Heart right ventricle (tissue), 16 donors: Measurements from ENCODE around the gene ERRFI1. TPM values are rescaled to one million over a fixed set of nuclear protein-coding genes. Genes with fewer than 3 reads are reported as not detected.

ENCODE experiments used
- ATAC-seq, 8 donors: fragments of 200-7000 bp; cut with Tn5 transposase; one replicate each; pipeline ENCODE4 v1.9.1; 2020; ENCODE audit warnings: mild to moderate bottlenecking in 8 of 8, moderate library complexity in 8 of 8, moderate number of reproducible peaks in 1 of 8
- DNase-seq, 2 donors: peaks; one replicate each; pipeline ENCODE4 v3.0.0-alpha.2; 2020
- H3K27ac ChIP-seq, 10 donors: fragments of 200-600 bp; sonication (generic) in 2 of 10; one replicate each; pipeline versions ENCODE4 v1.5.0 to v1.8.0; 2020 to 2022; ENCODE audit warnings: mild to moderate bottlenecking in 3 of 10
- H3K27me3 ChIP-seq, 7 donors: fragments of 200-600 bp; one replicate each; pipeline ENCODE4 v1.8.0; 2021 to 2022; ENCODE audit warnings: mild to moderate bottlenecking in 2 of 7
- H3K36me3 ChIP-seq, 9 donors: fragments of 200-600 bp; sonication (generic) in 1 of 9; one replicate each; pipeline versions ENCODE4 v1.5.0 to v1.8.0; 2020 to 2022; ENCODE audit warnings: mild to moderate bottlenecking in 2 of 9
- H3K4me1 ChIP-seq, 9 donors: fragments of 200-600 bp; sonication (generic) in 1 of 9; one replicate each; pipeline versions ENCODE4 v1.5.0 to v1.8.0; 2020 to 2022; ENCODE audit warnings: mild to moderate bottlenecking in 4 of 9
- H3K4me3 ChIP-seq, 10 donors: fragments of 200-600 bp; sonication (generic) in 2 of 10; one replicate each; pipeline versions ENCODE4 v1.5.0 to v1.8.0; 2020 to 2022; ENCODE audit warnings: mild to moderate bottlenecking in 7 of 10, moderate library complexity in 2 of 10
- H3K9me3 ChIP-seq, 11 donors: fragments of 200-600 bp in 10 of 11; sonication (generic) in 2 of 11; one replicate each; pipeline versions ENCODE4 v1.5.0 to v1.8.0; 2013 to 2022; ENCODE audit warnings: mild to moderate bottlenecking in 2 of 11, control low read depth in 1 of 11, moderate library complexity in 1 of 11
- WGBS, 2 donors: extraction: QIAGEN DNeasy Blood & Tissue Kit; methylation state at CpG; one replicate each; pipeline ENCODE4 v1.1.7; 2013; ENCODE audit warnings: inconsistent platforms in 1 of 2; 5-methylcytosine and 5-hydroxymethylcytosine counted together
- intact Hi-C, 10 donors: fragments of 100-400 bp; cut with DNase I; formaldehyde crosslinking; loops; one replicate each; pipeline versions ENCODE4 v1.11.1 to v1.14.2; 2022
- polyA plus RNA-seq, 2 donors: library from polyadenylated mRNA; stranded (reverse); fragments of 200-250 nt; gene quantifications; one replicate each; pipeline ENCODE4 v1.2.3, GENCODE V29; 2013
- total RNA-seq, 10 donors: library from RNA; stranded (reverse); fragmentation: NEBNext Ultra II Directional in 3 of 10; extraction: Animal tissue kit (Norgen Biotek cat#: 25700) in 3 of 10; gene quantifications; one replicate each; pipeline versions ENCODE4 v1.2.1 to v1.2.4, GENCODE V29; 2021 to 2023
- TF ChIP-seq, protein P1 (sequence below), 9 donors: fragments of 200-600 bp; sonication (generic) in 2 of 9; IDR thresholded peaks; one replicate each; pipeline versions ENCODE4 v1.5.0 to v1.8.0; 2021 to 2022; ENCODE audit warnings: antibody characterized with exemption in 9 of 9, mild to moderate bottlenecking in 5 of 9, moderate library complexity in 1 of 9
- donor health status: Arrhythmogenic right ventricular cardiomyopathy.
- donor health status: ischemic (EF 13 %, LVEDD 7.1; RV severe dilation, severe dysfunction).
- donor health status: healthy with polysubstance abuse.
- donor health status: DM: no; HTN: yes; CAD: no.
- donor health status: DM: no; HTN: no; CAD: no.
- donor health status: ischemic (EF 25% LVEDD 6.9; RV normal size, moderate dysfunction).
- donor health status: ischemic (EF 25% LVEDD 5.7; RV mildly dilated, moderate dysfunction).
- donor health status: healthy.
- donor health status: DM: yes; HTN: yes; CAD: no.
- donor health status: Ischemic cardiomyopathy.
- donor health status: ischemic (EF 35%, LVEDD 5.7; RV mildly dilated, moderate dysfunction).
- donor health status: nonischemic (EF 11% LVEDD 7.7; RV severe dilation, severe dysfunction).
- donor health status: DM: yes; HTN: yes; CAD: no.
- donor health status: PGD.
- donor health status: ischemic (EF 29% LVEDD 5.4; RV normal size, mild dysfunction).
- donor health status: nonischemic (EF 23%, LVEDD 6.1; RV moderate dilation, normal function).

ERRFI1 gene
- total and polyA plus RNA-seq, 12 donors, result 5.8 to 17.5 (median 10.0) TPM

DNA sequence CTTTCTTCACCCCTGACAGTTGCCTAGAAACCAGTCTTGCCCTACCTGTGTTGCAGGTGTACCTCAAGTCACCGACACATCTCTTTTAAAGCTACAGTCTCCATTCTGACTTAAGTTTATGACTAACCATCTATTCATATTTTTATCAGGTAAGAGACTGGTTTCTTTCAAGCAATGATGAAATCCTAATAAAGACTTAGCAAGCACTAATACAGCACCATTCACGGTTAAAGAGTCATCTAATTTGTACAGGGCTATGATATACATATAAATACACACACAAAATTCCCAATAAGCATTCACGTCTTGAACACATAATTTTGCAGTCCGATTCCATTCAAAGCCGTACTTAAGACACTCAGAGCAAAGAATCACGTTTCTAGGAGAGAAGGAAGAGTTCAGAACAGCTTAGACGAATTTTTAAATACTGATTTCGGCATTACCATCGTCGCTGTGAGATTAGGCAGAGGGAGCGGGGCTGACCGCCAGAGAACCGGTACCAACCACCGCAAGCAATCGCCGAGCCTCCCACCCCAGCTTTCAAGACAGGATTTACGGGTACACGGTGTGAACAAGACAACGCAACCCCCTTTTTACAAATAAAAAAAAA lies 943 bp downstream of the ERRFI1 start:
- intact Hi-C loops, result loop anchor here in 5 of 10 donors (5.0 to 10.0 kb wide), 5 partner anchors 43 to 680 kb away; partner anchors contain the start of gene SLC45A1 (in 2 of the 5)
- no peaks in the 10 kb centered on the region for H3K36me3 ChIP-seq
- H3K4me3 ChIP-seq, result peak overlapping the region; percentile 51 to 91 (median 88)
- H3K27ac ChIP-seq, result peak overlapping the region in 9 of 10 donors; percentile 88 to 94 (median 91)
- no peak for ATAC-seq
- H3K4me1 ChIP-seq, result peaks cover 0 to 63% (median 35%) of the 10 kb centered on the region in 9 donors
- DNase-seq, result no peak
- H3K27me3 ChIP-seq, result peaks cover 0 to 55% (median 0%) of the 10 kb centered on the region in 7 donors
- WGBS, 2 donors, result 6 to 7% methylated on average over 19 of the region's 19 CpGs
- H3K9me3 ChIP-seq, result no peaks in the 10 kb centered on the region
- TF ChIP-seq, protein P1, sequence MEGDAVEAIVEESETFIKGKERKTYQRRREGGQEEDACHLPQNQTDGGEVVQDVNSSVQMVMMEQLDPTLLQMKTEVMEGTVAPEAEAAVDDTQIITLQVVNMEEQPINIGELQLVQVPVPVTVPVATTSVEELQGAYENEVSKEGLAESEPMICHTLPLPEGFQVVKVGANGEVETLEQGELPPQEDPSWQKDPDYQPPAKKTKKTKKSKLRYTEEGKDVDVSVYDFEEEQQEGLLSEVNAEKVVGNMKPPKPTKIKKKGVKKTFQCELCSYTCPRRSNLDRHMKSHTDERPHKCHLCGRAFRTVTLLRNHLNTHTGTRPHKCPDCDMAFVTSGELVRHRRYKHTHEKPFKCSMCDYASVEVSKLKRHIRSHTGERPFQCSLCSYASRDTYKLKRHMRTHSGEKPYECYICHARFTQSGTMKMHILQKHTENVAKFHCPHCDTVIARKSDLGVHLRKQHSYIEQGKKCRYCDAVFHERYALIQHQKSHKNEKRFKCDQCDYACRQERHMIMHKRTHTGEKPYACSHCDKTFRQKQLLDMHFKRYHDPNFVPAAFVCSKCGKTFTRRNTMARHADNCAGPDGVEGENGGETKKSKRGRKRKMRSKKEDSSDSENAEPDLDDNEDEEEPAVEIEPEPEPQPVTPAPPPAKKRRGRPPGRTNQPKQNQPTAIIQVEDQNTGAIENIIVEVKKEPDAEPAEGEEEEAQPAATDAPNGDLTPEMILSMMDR (IDR thresholded peaks at IDR 0.05), result no peak

DNA sequence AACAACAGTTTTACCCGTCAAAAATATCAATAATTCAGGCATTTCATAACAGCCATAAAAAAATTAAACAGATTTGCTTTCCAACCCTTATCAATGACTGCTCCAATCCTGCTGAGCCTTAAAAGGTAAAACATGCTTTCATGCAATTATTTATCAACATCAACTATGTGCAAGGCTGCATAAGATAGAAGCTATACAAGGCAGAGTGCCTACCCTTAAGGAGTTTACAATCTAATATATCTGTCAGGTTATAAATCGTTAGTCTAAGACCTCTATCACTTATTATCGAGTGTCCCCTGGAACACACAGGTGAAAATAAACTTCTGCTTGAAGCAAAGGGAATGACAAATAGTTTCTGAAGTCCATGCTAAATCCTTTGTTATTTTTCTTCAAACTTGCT lies 1.8 kb downstream of the ERRFI1 start:
- Histone ChIP-seq H3K27me3 (peaks cover 0 to 50% (median 0%) of the 10 kb centered on the region in 7 donors), H3K36me3 (no peaks in the 10 kb centered on the region), H3K4me1 (peaks cover 0 to 70% (median 35%) of the 10 kb centered on the region in 9 donors), H3K4me3 (peak overlapping the region in 5 of 10 donors; percentile 78 to 91 (median 90)), H3K27ac (no peak overlapping the region), H3K9me3 (no peaks in the 10 kb centered on the region)
- ATAC-seq (no peak), DNase-seq (no peak)
- TF ChIP-seq, protein P1 (IDR thresholded peaks at IDR 0.05), result no peak
- WGBS, 2 donors, result 94 to 97% methylated on average over 3 of the region's 3 CpGs
- intact Hi-C loops, result loop anchor here in 4 of 10 donors (5.0 to 10.0 kb wide), 4 partner anchors 42 to 680 kb away; no protein-coding TSS in a partner anchor

DNA sequence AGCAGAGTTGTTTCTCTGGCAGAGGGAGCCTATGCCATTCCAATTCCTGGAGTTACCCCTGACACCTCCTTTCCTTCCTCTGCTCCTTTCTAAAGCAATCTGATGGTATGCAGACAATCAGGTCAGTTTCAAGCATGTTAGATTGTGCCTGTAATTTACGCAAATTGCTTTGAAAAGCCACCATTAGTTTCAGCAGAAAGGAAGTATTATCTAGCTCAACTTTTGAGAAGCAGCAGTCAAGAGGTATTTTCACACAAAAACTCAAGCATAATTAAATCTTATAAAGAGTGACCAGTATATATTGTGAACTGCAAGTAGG lies 2.2 kb downstream of the ERRFI1 start:
- TF ChIP-seq, protein P1 (IDR thresholded peaks at IDR 0.05), result no peak
- Histone ChIP-seq H3K27me3 (peaks cover 0 to 50% (median 0%) of the 10 kb centered on the region in 7 donors), H3K4me1 (peaks cover 0 to 67% (median 35%) of the 10 kb centered on the region in 9 donors), H3K4me3 (peak overlapping the region in 1 of 10 donors; percentile 78), H3K9me3 (no peaks in the 10 kb centered on the region), H3K27ac (no peak overlapping the region), H3K36me3 (no peaks in the 10 kb centered on the region)
- intact Hi-C loops, result loop anchor here in 4 of 10 donors (5.0 to 10.0 kb wide), 4 partner anchors 42 to 681 kb away; no protein-coding TSS in a partner anchor
- ATAC-seq (no peak), DNase-seq (no peak)
- 43 to 45% methylated on average over 1 of the region's 1 CpG for WGBS, 2 donors

DNA sequence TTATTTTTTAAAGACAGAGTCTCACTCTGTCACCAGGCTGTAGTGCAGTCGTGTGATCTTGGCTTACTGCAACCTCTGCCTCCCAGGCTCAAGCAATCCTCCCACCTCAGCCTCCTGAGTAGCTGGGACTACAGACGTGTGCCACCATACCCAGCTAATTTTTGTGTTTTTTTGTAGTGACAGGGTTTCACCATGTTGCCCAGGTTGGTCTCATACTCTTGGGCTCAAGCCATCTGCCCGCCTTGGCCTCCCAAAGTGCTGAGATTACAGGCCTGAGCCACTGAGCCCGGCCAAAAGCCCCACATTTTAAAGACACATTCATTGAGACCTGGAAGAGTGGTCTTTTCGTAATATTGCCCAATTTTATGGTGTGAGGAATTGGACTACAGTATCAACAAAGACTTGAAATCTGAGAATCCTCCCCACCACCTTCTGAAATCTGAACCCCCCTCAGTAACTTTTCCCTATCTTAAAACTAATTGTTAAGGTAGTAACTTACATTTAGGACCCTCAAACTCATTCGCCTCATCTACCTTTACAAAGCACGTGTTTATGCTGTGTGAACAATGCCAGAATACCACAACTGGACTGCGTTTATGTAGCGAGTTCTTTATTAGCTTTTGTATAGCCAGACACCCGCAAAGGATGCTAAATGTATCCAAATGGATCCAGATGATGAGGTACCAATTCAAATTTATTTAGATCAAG lies 2.7 kb downstream of the ERRFI1 start:
- Histone ChIP-seq H3K27me3 (peaks cover 0 to 48% (median 0%) of the 10 kb centered on the region in 7 donors), H3K27ac (no peak overlapping the region), H3K36me3 (no peaks in the 10 kb centered on the region), H3K4me3 (no peak overlapping the region), H3K4me1 (peaks cover 0 to 66% (median 31%) of the 10 kb centered on the region in 9 donors), H3K9me3 (no peaks in the 10 kb centered on the region)
- TF ChIP-seq, protein P1 (IDR thresholded peaks at IDR 0.05), result no peak
- WGBS, 2 donors, result 88 to 90% methylated on average over 10 of the region's 10 CpGs
- DNase-seq, result no peak
- intact Hi-C loops, result loop anchor here in 4 of 10 donors (5.0 to 10.0 kb wide), 4 partner anchors 41 to 681 kb away; no protein-coding TSS in a partner anchor
- ATAC-seq, result no peak
